ENCODE measurements around the gene FGF8. TPM values are rescaled to one million over a fixed set of nuclear protein-coding genes. Genes with fewer than 3 reads are reported as not detected.

The FGF8 gene
- total RNA-seq, 1 experiment from 2014 or later: not detected

DNA sequence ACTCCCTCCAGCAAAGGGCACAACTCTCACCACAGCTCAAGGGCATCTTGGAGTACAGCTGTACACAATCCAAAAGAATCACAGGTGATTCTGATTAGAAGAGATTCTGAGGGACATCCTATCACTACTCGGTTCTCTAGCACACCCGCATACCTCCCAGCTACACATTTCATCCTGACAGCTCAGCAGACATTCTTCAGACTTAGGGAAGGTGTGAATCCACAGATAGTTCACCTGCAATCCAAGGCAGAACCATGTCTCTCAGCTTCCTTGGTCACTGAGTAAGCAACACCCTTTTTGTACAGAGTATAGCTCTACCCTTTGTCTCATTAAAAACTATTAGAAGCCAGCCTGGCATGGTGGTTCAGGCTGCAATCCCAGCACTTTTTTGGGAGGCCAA lies 54.1 kb downstream of the FGF8 start:
- no peak overlapping the region for H3K4me3 ChIP-seq
- POLR2A ChIA-PET (ENCODE audit: unreplicated experiment): no interaction called here
- no peak overlapping the region for H3K4me2 ChIP-seq
- BruUV-seq (replicated peaks): no TSS peak
- H3K9me3 ChIP-seq (ENCODE audit: insufficient read depth, low read depth): no peaks in the 10 kb centered on the region
- no peaks in the 10 kb centered on the region for H4K20me1 ChIP-seq (ENCODE audit: insufficient read depth)
- no peaks in the 10 kb centered on the region for H3K36me3 ChIP-seq (ENCODE audit: low read depth)
- no peak for DNase-seq
- H3K4me1 ChIP-seq (replicated peaks; ENCODE audit: insufficient read depth): peaks cover 8% of the 10 kb centered on the region
- H3K27me3 ChIP-seq (ENCODE audit: insufficient read depth, low read depth): no peaks in the 10 kb centered on the region
- no peaks in the 10 kb centered on the region for H3K79me2 ChIP-seq (ENCODE audit: low read depth)
- no peak overlapping the region for H2AFZ ChIP-seq
- H3K27ac ChIP-seq: no peak overlapping the region
- no peak for TF ChIP-seq EZH2 (IDR thresholded peaks at IDR 0.05; ENCODE audit: low read depth)
- TF ChIP-seq, protein P1, sequence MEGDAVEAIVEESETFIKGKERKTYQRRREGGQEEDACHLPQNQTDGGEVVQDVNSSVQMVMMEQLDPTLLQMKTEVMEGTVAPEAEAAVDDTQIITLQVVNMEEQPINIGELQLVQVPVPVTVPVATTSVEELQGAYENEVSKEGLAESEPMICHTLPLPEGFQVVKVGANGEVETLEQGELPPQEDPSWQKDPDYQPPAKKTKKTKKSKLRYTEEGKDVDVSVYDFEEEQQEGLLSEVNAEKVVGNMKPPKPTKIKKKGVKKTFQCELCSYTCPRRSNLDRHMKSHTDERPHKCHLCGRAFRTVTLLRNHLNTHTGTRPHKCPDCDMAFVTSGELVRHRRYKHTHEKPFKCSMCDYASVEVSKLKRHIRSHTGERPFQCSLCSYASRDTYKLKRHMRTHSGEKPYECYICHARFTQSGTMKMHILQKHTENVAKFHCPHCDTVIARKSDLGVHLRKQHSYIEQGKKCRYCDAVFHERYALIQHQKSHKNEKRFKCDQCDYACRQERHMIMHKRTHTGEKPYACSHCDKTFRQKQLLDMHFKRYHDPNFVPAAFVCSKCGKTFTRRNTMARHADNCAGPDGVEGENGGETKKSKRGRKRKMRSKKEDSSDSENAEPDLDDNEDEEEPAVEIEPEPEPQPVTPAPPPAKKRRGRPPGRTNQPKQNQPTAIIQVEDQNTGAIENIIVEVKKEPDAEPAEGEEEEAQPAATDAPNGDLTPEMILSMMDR (conservative IDR thresholded peaks at IDR 0.05): no peak
- H3F3A ChIP-seq (ENCODE audit: insufficient read depth, low read depth): peaks cover 6% of the 10 kb centered on the region; the same call in 1 of the 2 replicates
- intact Hi-C loops (cut with micrococcal nuclease; ENCODE audit: unreplicated experiment): no loop called here
- H3K9me2 ChIP-seq (ENCODE audit: insufficient read depth): no peaks in the 10 kb centered on the region
- CTCF ChIA-PET: no interaction called here

DNA sequence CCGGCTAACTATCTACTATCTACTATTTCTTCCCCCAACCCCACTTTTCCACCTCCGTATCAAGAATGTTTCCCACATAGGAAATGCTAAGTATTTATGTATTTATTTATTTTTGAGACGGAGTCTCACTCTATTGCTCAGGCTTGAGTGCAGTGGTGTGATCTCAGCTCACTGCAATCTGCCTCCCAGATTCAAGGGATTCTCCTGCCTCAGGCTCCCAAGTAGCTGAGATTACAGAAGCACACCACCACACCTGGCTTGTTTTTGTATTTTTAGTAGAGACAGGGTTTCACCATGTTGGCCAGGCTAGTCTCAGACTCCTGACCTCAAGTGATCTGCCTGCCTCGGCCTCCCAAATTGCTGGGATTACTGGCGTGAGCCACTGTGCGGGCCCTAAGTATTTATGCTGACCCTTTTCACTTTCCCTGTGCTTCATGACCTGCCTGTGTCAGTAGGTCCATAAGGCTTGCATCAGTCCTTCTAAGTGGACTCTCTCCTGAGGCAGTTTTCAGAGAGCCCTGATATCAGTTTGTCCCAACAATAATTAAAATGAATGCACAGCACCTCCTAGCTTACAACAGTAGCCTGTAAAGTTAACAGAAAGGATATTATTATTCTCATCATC lies 55.2 kb downstream of the FGF8 start:
- Histone ChIP-seq H3K4me2 (no peak overlapping the region), H3K9me2 (ENCODE audit: insufficient read depth) (no peaks in the 10 kb centered on the region), H3K9me3 (ENCODE audit: insufficient read depth, low read depth) (no peaks in the 10 kb centered on the region), H3F3A (ENCODE audit: insufficient read depth, low read depth) (peaks cover 6% of the 10 kb centered on the region; the same call in 1 of the 2 replicates), H3K4me1 (replicated peaks; ENCODE audit: insufficient read depth) (peaks cover 16% of the 10 kb centered on the region), H3K27me3 (ENCODE audit: insufficient read depth, low read depth) (no peaks in the 10 kb centered on the region), H3K4me3 (no peak overlapping the region), H3K79me2 (ENCODE audit: low read depth) (no peaks in the 10 kb centered on the region), H3K36me3 (ENCODE audit: low read depth) (no peaks in the 10 kb centered on the region), H4K20me1 (ENCODE audit: insufficient read depth) (no peaks in the 10 kb centered on the region), H3K27ac (no peak overlapping the region), H2AFZ (no peak overlapping the region)
- DNase-seq: no peak
- no TSS peak for BruUV-seq (replicated peaks)
- TF ChIP-seq EZH2 (IDR thresholded peaks at IDR 0.05; ENCODE audit: low read depth): no peak
- TF ChIP-seq, protein P1 (conservative IDR thresholded peaks at IDR 0.05): no peak
- ChIA-PET CTCF (no interaction called here), POLR2A (ENCODE audit: unreplicated experiment) (no interaction called here)
- intact Hi-C loops (cut with micrococcal nuclease; ENCODE audit: unreplicated experiment): no loop called here

Other genes with a start within 250 kb of the FGF8 start
- 30.3 and 31.5 TPM in 2 replicates for gene POLL, start 187.9 kb downstream of the FGF8 start, total RNA-seq (2021)
- 20.3 and 21.5 TPM in 2 replicates for gene DPCD, start 187.8 kb downstream of the FGF8 start, total RNA-seq (2021)
- gene FBXW4, start 80.9 kb downstream of the FGF8 start, total RNA-seq (2021): 34.9 and 38.2 TPM in 2 replicates
- 36.1 and 43.6 TPM in 2 replicates for gene NPM3, start 7.3 kb upstream of the FGF8 start, total RNA-seq (2021)
- 79.8 and 82.0 TPM in 2 replicates for gene OGA, start 42.3 kb upstream of the FGF8 start, total RNA-seq (2021)
- gene KCNIP2, start 67.7 kb upstream of the FGF8 start, total RNA-seq (2021): 4.0 and 5.1 TPM in 2 replicates